ENCODE results near the gene CAPZB. TPM values are rescaled to one million over a fixed set of nuclear protein-coding genes. Genes with fewer than 3 reads are reported as not detected.

Gene CAPZB
- total and polyA plus RNA-seq, 2 donors (not counting 3 experiments of a cell fraction or from before 2014, with no cell fraction given): 196 to 347 TPM

GRCh38 chr1:19310720-19311502 is 174.4 kb downstream of the CAPZB start:
- FAIRE-seq (peak; percentile 35), DNase-seq (ENCODE audit: low read depth, low spot score) (no peak)
- Histone ChIP-seq H3K27me3 (ENCODE audit: control insufficient read depth in 2 of 2, insufficient read depth in 2 of 2, low read length in 2 of 2) (no peaks in the 10 kb centered on the region), H3K36me3 (ENCODE audit: control insufficient read depth in 2 of 2, extremely low read depth in 1 of 2, insufficient read depth in 2 of 2, low read length in 2 of 2) (peaks cover 2 to 8% of the 10 kb centered on the region in 2 experiments), H3K9me3 (replicated peaks; ENCODE audit: control insufficient read depth, insufficient read depth, low read length) (no peaks in the 10 kb centered on the region), H3K4me3 (replicated peaks in 1 of 3; ENCODE audit: insufficient read depth in 1 of 3, low read depth in 1 of 3, low read length in 3 of 3) (peak overlapping the region; percentile 45 to 83 (median 69)), H2AFZ (ENCODE audit: low read depth, low read length) (peak overlapping the region; percentile 73), H4K20me1 (replicated peaks; ENCODE audit: control insufficient read depth, extremely low read depth, insufficient read depth, low read length) (no peaks in the 10 kb centered on the region), H3K9me1 (replicated peaks; ENCODE audit: control insufficient read depth, extremely low read depth, insufficient read depth, low read length) (no peaks in the 10 kb centered on the region), H3K27ac (ENCODE audit: insufficient read depth, low read depth, low read length) (no peak overlapping the region), H3K4me2 (ENCODE audit: insufficient read depth, low read length) (peak overlapping the region; percentile 65), H3K79me2 (ENCODE audit: control insufficient read depth, insufficient read depth, low read length) (peaks cover 12% of the 10 kb centered on the region), H3K9ac (replicated peaks; ENCODE audit: extremely low read depth, insufficient read depth, low read length) (peak overlapping the region; percentile 71), H3K4me1 (ENCODE audit: control insufficient read depth, extremely low read depth, insufficient read depth, low read length) (peaks cover 21% of the 10 kb centered on the region)
- ChIA-PET POLR2A (no interaction called here), CTCF (interaction anchor here (0.7 to 1.9 kb wide), 2 partner anchors 59 to 343 kb away, joined by 3 to 7 read pairs; partner anchors contain the start of genes EMC1 and MRTO4)
- no peak for TF ChIP-seq MYC (IDR thresholded peaks at IDR 0.05; ENCODE audit: low read depth, low read length)
- TF ChIP-seq GATA2 (IDR thresholded peaks at IDR 0.05; ENCODE audit: insufficient read depth, insufficient read length, low read depth, low read length): no peak
- no peak for TF ChIP-seq POLR2AphosphoS5 (IDR thresholded peaks at IDR 0.05; ENCODE audit: insufficient read depth, low read depth, low read length)
- no peak for TF ChIP-seq MAX (IDR thresholded peaks at IDR 0.05; ENCODE audit: insufficient read depth, insufficient read length)
- TF ChIP-seq POLR2A (IDR thresholded peaks at IDR 0.05; ENCODE audit: low read depth, low read length): no peak
- TF ChIP-seq FOS (IDR thresholded peaks at IDR 0.05; ENCODE audit: borderline replicate concordance, insufficient read depth, low read length): no peak
- no peak for TF ChIP-seq EZH2 (IDR thresholded peaks at IDR 0.05; ENCODE audit: borderline replicate concordance, low read depth, low read length, severe bottlenecking)
- no peak for TF ChIP-seq CTCF (IDR thresholded peaks at IDR 0.05; ENCODE audit: extremely low read depth in 1 of 2, insufficient read depth in 1 of 2, low read depth in 1 of 2, low read length in 2 of 2)
- no peak for TF ChIP-seq JUN (IDR thresholded peaks at IDR 0.05; ENCODE audit: borderline replicate concordance, insufficient read depth, insufficient read length, low read depth)
- intact Hi-C loops (cut with micrococcal nuclease): loop anchor here (5.0 kb wide), 1 partner anchor 1176 kb away; the partner anchor contains the start of gene CAMK2N1
- BruUV-seq (replicated peaks): no TSS peak
- dilution Hi-C loops (cut with MboI; ENCODE audit: extremely low pct_ligation_motif_present, low sequenced_read_pairs): no loop called here
